GM23338 (cell line): ENCODE data around the gene DDX54. TPM values are rescaled to one million over a fixed set of nuclear protein-coding genes. Genes with fewer than 3 reads are reported as not detected.

Source experiments
- ATAC-seq: fragments of 200-7000 bp; cut with Tn5 transposase; 3 replicates; pipeline ENCODE4 v1.9.1; 2020
- DNase-seq: peaks from one replicate; pipeline ENCODE4 v3.0.0-alpha.2; 2015; ENCODE audit warnings: low spot score
- H2AFZ ChIP-seq: fragments of 200-600 bp; sonication (generic); 2 replicates; pipeline ENCODE4 v1.8.0; 2016; ENCODE audit warnings: antibody characterized with exemption, mild to moderate bottlenecking, moderate library complexity
- H3F3A ChIP-seq: fragments of 200-600 bp; sonication (generic); replicated peaks from 2 replicates; pipeline ENCODE4 v1.8.0; 2017; ENCODE audit warnings: antibody characterized with exemption, mixed run types, low read depth
- H3K27ac ChIP-seq: fragments of 200-600 bp; sonication (generic); 2 replicates; pipeline ENCODE4 v1.6.1; 2016; ENCODE audit warnings: low read depth
- H3K27me3 ChIP-seq: fragments of 200-600 bp; sonication (generic); 2 replicates; pipeline ENCODE4 v1.8.0; 2016; ENCODE audit warnings: mild to moderate bottlenecking, mixed run types, moderate library complexity; ENCODE audit not compliant: insufficient read depth
- H3K36me3 ChIP-seq: fragments of 200-600 bp; sonication (generic); 2 replicates; pipeline ENCODE4 v1.8.0; 2016; ENCODE audit warnings: mild to moderate bottlenecking; ENCODE audit not compliant: insufficient read depth
- H3K4me1 ChIP-seq: fragments of 200-600 bp; sonication (generic); 2 replicates; pipeline ENCODE4 v1.8.0; 2016; ENCODE audit warnings: mild to moderate bottlenecking, moderate library complexity; ENCODE audit not compliant: insufficient read depth
- H3K4me2 ChIP-seq: fragments of 200-600 bp; sonication (generic); 2 replicates; pipeline ENCODE4 v1.7.1; 2017; ENCODE audit warnings: mixed run types
- H3K4me3 ChIP-seq: fragments of 200-600 bp; sonication (generic); 2 replicates; pipeline ENCODE4 v1.6.1; 2016; ENCODE audit warnings: mixed run types
- H3K79me2 ChIP-seq: fragments of 200-600 bp; sonication (generic); replicated peaks from 2 replicates; pipeline ENCODE4 v1.8.0; 2017; ENCODE audit warnings: mild to moderate bottlenecking; ENCODE audit not compliant: insufficient read depth
- H3K9me2 ChIP-seq: fragments of 200-600 bp; sonication (generic); 2 replicates; pipeline ENCODE4 v1.8.0; 2017; ENCODE audit not compliant: insufficient read depth
- H4K20me1 ChIP-seq: fragments of 200-600 bp; sonication (generic); replicated peaks from 2 replicates; pipeline ENCODE4 v1.8.0; 2017; ENCODE audit warnings: mild to moderate bottlenecking; ENCODE audit not compliant: insufficient read depth
- H3K27ac Mint-ChIP-seq: 2 replicates; pipeline ENCODE4 v1.8.0; 2020; ENCODE audit warnings: inconsistent platforms, mild to moderate bottlenecking, moderate library complexity, mixed read lengths
- H3K27me3 Mint-ChIP-seq: 3 replicates; pipeline ENCODE4 v1.8.0; 2022; ENCODE audit warnings: low read depth, mild to moderate bottlenecking, moderate library complexity, mixed read lengths, inconsistent platforms; ENCODE audit not compliant: insufficient read depth, poor library complexity
- H3K36me3 Mint-ChIP-seq: 3 replicates; pipeline ENCODE4 v1.8.0; 2021; ENCODE audit warnings: low read depth, mild to moderate bottlenecking, inconsistent platforms, moderate library complexity, mixed read lengths
- H3K4me1 Mint-ChIP-seq: 3 replicates; pipeline ENCODE4 v1.8.0; 2020; ENCODE audit warnings: mild to moderate bottlenecking, inconsistent platforms, mixed read lengths
- H3K4me3 Mint-ChIP-seq: 3 replicates; pipeline ENCODE4 v1.8.0; 2021; ENCODE audit warnings: moderate library complexity, mild to moderate bottlenecking, inconsistent platforms, mixed read lengths
- H3K9me3 Mint-ChIP-seq: 3 replicates; pipeline ENCODE4 v1.8.0; 2020; ENCODE audit warnings: moderate library complexity, mild to moderate bottlenecking, inconsistent platforms, mixed read lengths
- CREB1 ChIP-seq: fragments of 250-450 bp; sonication (Bioruptor Pico); IDR thresholded peaks from 2 replicates; pipeline ENCODE4 v1.5.0; 2020; ENCODE audit warnings: low read depth, mild to moderate bottlenecking, moderate library complexity
- CTCF ChIP-seq, 2 experiments: fragments of 200-600 bp in 1 of 2; sonication (generic) in 1 of 2; conservative IDR thresholded peaks; 2 replicates each; pipeline versions ENCODE4 v1.5.1 to v1.6.1; 2016 to 2017; ENCODE audit warnings: antibody characterized with exemption in 2 of 2, low read depth in 2 of 2, mild to moderate bottlenecking in 2 of 2, moderate library complexity in 1 of 2
- ETS1 ChIP-seq: IDR thresholded peaks from 2 replicates; pipeline ENCODE4 v1.6.1; 2016; ENCODE audit warnings: antibody characterized with exemption
- EZH2 ChIP-seq: fragments of 200-600 bp; sonication (generic); IDR thresholded peaks from one replicate; pipeline ENCODE4 v1.8.0; 2017; ENCODE audit warnings: antibody characterized with exemption, mild to moderate bottlenecking, low read depth; ENCODE audit not compliant: unreplicated experiment
- EZH2phosphoT487 ChIP-seq: fragments of 200-600 bp; sonication (generic); IDR thresholded peaks from one replicate; pipeline ENCODE4 v1.8.1; 2018; ENCODE audit warnings: antibody characterized with exemption; ENCODE audit not compliant: unreplicated experiment
- JUNB ChIP-seq: IDR thresholded peaks from one replicate; pipeline ENCODE4 v1.6.1; 2016; ENCODE audit warnings: antibody characterized with exemption; ENCODE audit not compliant: unreplicated experiment
- NANOG ChIP-seq: IDR thresholded peaks from 2 replicates; pipeline ENCODE4 v1.6.1; 2016; ENCODE audit warnings: antibody characterized with exemption, borderline replicate concordance
- POLR2AphosphoS5 ChIP-seq: IDR thresholded peaks from 2 replicates; pipeline ENCODE4 v1.6.1; 2016; ENCODE audit warnings: antibody characterized with exemption, low read depth
- REST ChIP-seq: IDR thresholded peaks from one replicate; pipeline ENCODE4 v1.6.1; 2018; ENCODE audit warnings: antibody characterized with exemption; ENCODE audit not compliant: unreplicated experiment
- STAT1 ChIP-seq: IDR thresholded peaks from one replicate; pipeline ENCODE4 v1.6.1; 2016; ENCODE audit warnings: antibody characterized with exemption; ENCODE audit not compliant: unreplicated experiment
- ZNF114 ChIP-seq: fragments of 250-450 bp; sonication (Bioruptor Pico); IDR thresholded peaks from 2 replicates; pipeline ENCODE4 v1.5.0; 2020; ENCODE audit warnings: mild to moderate bottlenecking, moderate library complexity
- ZNF331 ChIP-seq: fragments of 250-450 bp; sonication (Bioruptor Pico); IDR thresholded peaks from 2 replicates; pipeline ENCODE4 v1.5.0; 2020; ENCODE audit warnings: low read depth, mild to moderate bottlenecking, moderate library complexity
- ZNF462 ChIP-seq: fragments of 250-450 bp; sonication (Bioruptor Pico); IDR thresholded peaks from 2 replicates; pipeline ENCODE4 v1.5.0; 2020; ENCODE audit warnings: mild to moderate bottlenecking, moderate library complexity
- polyA plus RNA-seq: library from polyadenylated mRNA; unstranded; fragments of >200 nt; fragmentation: Nextera tagmentation; extraction: Ambion mirVana; gene quantifications from 2 replicates; pipeline ENCODE4 v1.2.1, GENCODE V29; 2016
- total RNA-seq: library from RNA; depleted of rRNA; stranded (reverse); fragments of >200 nt; shearing (Covaris generic); gene quantifications from 2 replicates; pipeline ENCODE4 v1.2.3, GENCODE V29; 2014

Gene DDX54
- total and polyA plus RNA-seq, 2 experiments from 2014 or later, result 84.1 to 89.4 TPM

GRCh38 chr12:113114447-113115178 lies 70.7 kb downstream of the DDX54 start:
- no peak overlapping the region for H3K27ac Mint-ChIP-seq
- H3K4me1 Mint-ChIP-seq, result peaks cover 6% of the 10 kb centered on the region; the same call in 2 of the 3 replicates
- H3K36me3 Mint-ChIP-seq, result no peaks in the 10 kb centered on the region; the same call in 2 of the 3 replicates

More at GRCh38 chr12:113114447-113115178, 70.7 kb downstream of the DDX54 start:
- H3K4me2 ChIP-seq, result no peak overlapping the region
- H3K4me1 ChIP-seq, result no peaks in the 10 kb centered on the region
- TF ChIP-seq NANOG (no peak), ZNF331 (CRISPR knock-in tag) (no peak), REST (no peak), ZNF462 (CRISPR knock-in tag) (no peak), POLR2AphosphoS5 (no peak), JUNB (no peak), ETS1 (no peak), EZH2phosphoT487 (no peak), ZNF114 (CRISPR knock-in tag) (no peak), CREB1 (CRISPR knock-in tag) (no peak), EZH2 (no peak), STAT1 (no peak), CTCF (conservative IDR thresholded peaks at IDR 0.05; ENCODE audit: low read depth in 2 of 2) (no peak)
- Mint-ChIP-seq H3K4me3 (no peak overlapping the region), H3K27me3 (peaks cover 12% of the 10 kb centered on the region), H3K9me3 (no peaks in the 10 kb centered on the region; the same call in 2 of the 3 replicates)
- no peak overlapping the region for H3K27ac ChIP-seq
- H3K27me3 ChIP-seq, result no peaks in the 10 kb centered on the region
- H3K4me3 ChIP-seq, result no peak overlapping the region
- H4K20me1 ChIP-seq, result no peaks in the 10 kb centered on the region
- H3K36me3 ChIP-seq, result no peaks in the 10 kb centered on the region
- DNase-seq (no peak), ATAC-seq (no peak)
- no peaks in the 10 kb centered on the region for H3K9me2 ChIP-seq
- H3F3A ChIP-seq, result no peaks in the 10 kb centered on the region
- no peak overlapping the region for H2AFZ ChIP-seq
- no peaks in the 10 kb centered on the region for H3K79me2 ChIP-seq
